Stimulated activated CD8-positive, alpha-beta memory T cell treated with anti-CD3 and anti-CD28 coated beads, Interleukin-4, amount 100 ng/mL, for 4 hours (primary cell): Measurements from ENCODE around the gene BAAT.
"Not testable (repeated sequence)": the region's sequence is repeated elsewhere in the genome, so short reads cannot be mapped to it uniquely, and the experiment has no call there.

ENCODE experiments used
- DNase-seq, 2 donors: peaks; one replicate each; pipeline ENCODE4 v3.0.0-alpha.2; 2020; ENCODE audit warnings: low read depth in 2 of 2, low spot score in 1 of 2

BAAT gene

DNA sequence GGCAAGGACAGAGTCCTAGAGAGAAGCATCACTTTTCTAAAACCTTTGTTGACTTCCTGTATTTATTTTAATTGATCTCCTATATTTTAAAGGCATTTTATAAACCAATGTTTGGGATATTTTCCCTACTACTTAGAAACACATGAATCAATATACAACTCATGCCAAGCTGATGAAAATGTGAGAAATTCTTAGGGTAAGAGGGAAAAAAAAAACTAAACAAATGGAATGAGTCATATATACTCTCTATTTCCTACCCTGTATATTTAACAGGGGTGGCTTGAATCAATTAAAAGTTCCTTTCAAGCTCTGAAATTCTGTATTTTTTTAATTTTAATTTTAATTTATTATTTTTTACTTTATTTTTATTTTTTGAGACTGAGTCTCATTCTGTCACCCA, 19.6 kb downstream of the BAAT start:
- DNase-seq, result no peak

DNA sequence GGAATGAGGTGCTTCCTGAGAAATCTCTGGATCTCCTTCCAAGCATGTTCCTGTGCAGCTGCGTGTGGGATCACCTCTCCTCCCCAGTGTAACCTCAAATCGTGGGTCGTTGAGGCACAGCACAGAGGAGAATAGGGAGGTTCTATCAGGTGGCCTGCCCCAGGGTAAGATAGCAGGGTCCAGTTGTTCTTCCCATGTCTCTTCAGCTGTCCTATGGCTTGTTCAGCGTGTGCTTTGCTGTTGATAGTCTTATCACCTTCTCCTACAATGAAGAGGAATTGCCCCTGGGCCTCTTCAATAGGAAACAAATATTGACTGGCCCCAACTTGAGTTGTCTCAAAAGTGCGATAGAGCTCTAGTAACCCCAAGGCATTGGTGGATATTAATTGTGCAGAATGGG, 22.4 kb downstream of the BAAT start:
- DNase-seq, result no peak

DNA sequence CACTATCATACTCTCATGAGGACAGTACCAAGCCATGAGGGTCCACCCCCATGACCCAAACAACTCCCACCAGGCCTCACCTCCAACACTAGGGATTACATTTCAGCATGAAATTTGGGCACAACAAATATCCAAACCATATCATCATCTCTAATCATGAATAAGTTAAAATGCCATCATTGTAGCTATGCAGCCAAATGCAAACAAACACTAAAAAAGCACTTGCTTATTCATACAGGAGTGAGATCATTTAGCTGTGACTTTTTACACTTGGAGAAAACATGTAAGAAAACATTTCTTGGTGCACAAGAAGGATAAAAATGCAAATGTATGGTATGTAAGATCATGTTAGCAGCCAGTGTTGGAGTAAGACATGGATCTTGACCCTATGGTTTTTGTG, 24.2 kb downstream of the BAAT start:
- DNase-seq, result no peak

DNA sequence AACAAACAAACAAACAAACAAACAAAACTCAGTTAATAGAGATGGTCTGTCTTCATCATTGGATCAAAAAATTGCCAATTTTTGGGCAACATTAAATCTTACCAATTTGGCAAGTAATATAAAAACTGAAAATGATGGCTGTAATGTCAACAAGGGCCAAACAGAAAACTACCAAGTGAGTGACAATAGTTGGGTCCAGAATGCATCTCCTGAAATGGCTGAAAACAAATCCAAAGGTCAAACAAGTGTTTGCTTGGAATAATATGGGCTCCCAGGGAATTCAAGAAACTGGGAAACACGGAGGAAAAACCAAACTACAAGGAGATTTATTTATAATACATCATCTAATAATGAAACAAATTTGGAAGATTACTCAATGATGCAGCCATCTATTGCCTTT, 25.1 kb downstream of the BAAT start:
- DNase-seq, result no peak

DNA sequence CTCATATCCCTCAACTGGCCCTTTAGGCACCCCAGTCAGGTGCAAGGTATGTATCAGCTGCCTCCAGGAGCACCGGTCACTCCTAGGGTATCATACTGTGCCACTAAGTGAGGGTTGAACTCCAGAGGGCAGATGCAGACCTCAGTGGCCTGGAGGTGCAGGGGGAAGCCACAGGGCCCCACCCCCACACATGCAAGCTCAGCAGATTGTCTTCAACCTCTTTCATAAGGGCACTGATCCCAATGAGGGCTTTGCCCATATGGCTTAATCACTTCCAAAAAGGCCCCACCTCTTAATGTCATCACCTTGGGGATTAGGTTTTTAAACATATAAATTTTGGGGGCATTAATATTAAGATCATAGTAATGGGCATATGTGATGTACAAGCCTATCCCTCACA, 28.2 kb downstream of the BAAT start:
- no peak for DNase-seq

DNA sequence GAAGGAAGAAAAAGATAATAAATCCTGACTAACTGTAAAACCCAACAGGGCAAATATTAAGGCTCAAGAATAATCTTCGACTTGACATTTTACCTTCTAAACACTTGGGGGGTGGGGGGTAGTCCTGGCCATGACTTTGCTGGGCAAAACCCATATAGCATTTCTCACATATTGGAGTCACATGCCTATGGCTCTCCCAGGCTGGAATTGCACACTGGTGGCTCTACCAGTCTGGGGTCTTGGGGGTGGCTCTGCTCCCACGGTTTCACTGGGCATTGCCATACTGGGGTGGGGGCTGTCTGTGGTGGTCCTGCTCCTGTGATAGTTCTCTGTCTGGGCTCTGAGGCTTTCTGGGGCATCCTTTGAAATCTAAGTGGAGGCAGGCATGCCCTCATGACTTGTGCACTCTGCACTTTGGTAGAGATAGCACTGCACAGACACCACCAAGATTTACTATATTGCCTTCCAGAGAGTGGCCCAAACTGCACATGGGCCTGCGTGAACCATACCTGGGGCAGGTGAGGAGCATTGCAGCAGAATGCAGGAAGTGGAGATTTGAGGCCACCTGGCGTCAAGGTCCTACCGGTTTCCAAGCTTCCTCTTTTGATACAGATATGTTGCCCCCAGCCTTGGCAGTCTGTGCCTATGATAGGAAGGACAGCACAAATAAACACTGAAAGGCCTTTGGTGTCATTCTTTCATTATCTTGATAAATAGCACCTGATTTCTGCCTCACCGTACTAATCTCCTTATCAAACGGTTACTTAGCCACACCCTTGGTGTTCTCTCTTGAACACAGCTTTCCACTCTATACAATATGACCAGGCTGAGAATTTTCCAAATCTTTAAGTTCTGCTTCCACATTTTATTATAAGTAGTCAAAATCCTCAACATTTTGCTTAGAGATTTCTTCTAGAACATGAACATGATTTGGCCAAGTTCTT, 29.8 kb downstream of the BAAT start:
- no peak for DNase-seq

DNA sequence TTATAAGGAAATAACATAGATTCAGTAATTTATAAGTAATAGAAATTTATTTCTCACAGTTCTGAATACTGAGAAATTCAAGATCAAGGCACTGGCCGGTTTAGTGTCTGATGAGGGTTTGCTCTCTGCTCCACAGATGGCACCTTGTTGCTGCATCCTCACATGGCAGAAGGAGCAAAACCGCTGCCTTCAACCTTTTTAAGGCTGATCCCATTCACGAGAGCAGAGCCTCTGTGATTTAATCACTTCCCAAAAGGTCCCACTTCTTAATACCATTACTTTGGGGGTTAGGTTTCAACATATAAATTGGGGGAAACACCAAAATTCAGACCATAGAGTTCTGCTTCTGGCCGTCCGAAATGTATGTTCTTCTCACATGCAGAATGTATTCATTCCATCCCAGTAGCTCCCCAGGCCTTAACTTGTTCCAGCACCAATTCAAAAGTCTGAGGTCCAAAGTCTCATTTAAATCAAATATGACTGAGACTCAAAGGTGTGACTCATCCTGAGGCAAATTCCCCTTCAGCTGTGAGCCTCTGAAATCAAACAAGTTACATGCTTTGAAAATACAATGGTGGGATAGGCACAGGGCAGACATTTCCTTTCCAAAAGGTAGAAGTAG, 30.6 kb downstream of the BAAT start:
- no peak for DNase-seq

DNA sequence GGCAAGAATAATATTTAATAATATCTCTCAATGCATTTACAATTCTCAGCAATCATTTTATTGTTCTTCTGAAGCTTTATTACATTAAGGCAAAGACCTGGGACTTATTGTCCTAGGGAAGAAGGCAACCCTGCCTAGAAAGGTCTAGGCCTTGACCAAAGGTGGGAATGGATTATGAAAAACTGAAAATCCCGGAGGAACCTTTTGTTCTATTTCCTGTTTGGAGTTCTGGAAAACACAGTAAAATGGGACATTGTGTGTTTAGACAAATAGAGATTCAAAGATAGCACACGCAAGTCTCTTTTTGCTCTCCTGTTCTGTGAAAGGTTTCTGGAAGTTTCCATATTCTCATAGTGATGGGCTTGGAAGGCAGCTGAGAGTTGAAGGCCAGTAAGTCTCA, 31.1 kb downstream of the BAAT start:
- no peak for DNase-seq

DNA sequence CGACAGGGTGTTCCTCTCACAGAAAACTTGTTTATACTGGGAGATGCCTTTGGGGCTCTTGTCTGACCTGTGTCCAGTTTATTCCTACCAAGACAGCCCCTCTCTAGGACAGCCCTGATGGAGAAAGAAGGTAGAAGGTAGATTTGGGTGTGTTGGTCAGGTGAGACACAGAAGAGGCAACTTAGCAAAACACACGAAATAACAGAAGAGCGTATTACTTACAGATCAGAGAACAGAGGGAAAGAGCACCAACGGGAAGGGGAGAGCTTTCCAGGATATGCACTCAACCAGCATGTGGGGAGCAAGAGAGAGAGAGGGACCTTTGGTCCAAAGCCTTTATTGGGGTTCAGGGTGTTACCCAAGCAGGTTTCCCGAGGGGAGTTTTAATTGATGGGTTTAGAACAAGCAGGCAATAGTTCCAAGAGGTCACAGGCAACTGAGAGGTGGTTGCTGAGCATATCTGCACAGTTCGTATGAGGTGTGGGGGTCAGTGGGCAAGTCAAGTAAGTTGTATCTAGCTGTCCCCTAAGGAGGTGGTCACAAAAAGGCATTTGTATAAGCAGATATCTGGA, 31.8 kb downstream of the BAAT start:
- DNase-seq, result no peak

DNA sequence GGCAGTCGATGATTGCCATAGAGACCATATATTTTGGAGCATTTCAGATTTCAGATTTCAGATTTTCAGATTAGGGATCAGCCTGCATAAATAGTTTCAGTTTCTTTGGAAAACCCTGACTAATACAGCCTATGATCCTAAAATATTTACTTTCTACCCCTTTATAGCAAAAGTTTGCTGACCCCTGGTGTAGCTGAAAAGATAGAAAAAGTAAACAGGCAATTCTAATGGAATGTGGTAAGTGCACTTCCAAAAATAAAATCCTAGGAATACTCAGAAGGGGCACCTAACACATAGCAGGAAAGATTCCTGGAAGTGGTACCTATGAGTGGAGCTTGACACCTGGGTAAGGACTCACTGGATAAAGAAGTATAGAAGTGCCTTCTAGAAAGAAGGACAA, 34.5 kb downstream of the BAAT start:
- DNase-seq, result no peak

DNA sequence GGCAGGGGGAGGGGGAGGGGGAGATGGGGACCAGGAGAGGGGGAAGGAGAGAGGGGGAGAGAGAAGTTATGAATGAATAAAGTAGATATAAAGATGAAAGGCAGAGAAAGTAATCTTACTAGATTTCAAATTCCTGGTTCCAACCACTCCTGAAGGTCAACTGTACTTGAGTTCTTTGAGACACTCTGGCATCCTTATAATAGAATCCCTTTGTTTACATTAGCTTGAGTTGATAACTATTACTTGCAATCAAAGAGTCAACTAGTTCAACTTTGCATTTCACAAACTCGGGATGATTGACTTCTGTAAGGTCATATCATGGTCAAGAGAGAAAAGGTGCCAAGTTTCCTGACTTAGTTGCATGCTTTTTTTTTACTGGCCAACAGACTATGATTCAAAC, 42.2 kb downstream of the BAAT start:
- no peak for DNase-seq

DNA sequence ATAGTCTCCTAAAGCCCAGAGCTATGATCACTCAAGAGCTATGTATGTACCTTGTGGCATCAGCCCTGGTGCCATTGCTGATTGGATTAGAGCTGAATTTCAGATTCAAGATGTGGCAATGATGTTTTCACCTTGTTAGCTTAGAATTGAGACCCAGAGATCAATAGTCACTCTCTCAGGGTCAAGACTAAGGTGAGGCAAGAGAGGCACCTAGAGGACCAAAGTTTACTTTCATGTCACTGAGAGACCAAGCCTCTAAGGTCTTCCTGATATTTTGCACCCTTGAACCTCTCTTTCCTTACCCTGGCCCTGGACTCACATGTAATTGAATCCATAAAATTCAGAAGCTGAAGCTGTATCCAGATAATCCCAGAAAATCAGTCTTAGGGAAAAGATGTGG, 42.8 kb downstream of the BAAT start:
- DNase-seq, result no peak

DNA sequence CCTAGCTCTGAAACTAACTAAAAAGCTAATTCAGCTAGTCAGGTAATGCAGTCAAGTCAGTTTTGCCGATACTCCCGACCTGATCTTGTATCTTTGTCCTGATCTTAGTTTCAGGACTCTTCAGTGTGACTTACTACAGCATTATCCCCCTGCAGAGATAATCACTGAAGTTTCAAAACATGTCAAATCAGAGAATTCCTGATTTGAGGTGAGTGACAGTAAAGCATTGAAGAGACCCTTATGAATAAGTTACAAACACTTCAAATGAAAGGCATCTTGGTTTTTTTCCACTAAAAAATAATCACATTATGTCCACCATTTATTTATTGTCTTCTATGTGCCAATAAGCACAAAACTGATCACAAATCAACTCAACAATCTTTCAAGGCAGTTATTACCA, 47.6 kb downstream of the BAAT start:
- DNase-seq, result no peak

DNA sequence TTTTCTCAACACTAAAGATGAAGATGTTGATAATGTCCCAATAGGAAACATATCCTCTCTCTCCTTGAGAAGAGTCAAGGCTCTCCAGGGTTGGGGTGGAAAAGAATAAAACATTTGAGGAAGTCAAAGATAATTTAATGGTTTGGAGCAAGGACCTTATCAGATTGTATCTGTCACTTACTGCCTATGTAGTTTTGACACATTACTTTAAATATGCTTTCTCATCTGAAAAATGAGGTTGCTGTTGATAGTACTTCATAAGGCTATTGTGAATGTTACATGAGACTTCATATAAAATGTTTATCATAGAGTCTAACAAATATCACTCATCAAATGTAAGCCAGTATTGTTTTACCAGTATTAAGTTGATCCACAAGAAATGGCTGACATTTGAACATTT, 48.7 kb downstream of the BAAT start:
- no peak for DNase-seq

DNA sequence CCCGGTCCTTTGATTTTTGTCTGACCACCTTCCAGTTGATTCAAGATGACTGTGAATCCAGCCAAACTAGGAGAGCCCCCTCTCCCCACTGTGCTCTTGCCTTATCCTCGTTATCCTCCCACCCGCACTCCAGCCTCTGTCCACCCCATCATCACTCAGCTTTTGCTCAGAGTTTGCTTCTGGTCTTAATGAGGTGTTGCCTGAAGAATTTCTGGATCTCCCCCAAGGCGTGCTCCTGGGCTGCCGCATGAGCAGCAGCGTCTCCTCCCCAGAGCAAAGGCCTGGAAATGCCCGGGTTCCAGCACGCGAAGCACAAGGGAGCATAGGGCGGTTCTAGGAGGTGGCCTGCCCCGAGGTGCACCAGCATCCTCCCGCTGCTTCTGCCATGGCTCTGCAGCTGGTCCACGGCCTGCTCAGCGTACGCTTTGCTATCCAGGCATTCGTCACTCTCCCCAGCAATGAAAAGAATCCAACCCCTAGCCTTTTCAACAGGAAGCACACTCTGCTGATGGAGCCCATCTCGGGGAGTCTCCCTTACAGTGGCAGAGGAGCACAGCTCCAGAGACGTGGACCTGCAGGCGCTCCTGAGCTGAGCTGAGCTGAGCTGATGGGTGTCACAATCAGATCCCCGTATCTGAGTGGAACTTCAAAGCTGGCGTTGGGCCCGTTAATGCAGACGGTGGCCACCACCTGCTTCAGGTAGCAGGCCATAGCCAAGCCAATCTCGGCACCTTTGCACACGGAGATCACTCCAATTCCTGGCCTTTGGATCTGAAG, 50.7 kb downstream of the BAAT start:
- DNase-seq, result no peak

DNA sequence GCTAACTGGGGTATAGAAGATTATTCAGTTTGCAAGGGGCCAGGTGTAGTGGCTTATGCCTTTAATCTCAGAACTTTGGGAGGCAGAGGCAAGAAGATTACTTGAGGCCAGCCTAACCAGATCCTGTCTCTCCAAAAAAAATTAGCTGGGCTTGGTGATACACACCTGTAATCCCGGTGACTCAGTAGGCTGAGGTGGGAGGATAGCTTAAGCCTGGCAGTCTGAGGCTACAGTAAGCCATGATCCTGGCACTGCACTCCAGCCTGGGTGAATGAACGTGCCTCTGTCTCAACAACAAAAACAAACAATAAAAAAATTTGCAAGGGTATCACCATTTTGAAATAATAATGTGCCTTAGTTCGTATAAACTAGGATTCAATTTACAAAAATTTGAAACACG, 51.3 kb downstream of the BAAT start:
- no peak for DNase-seq

DNA sequence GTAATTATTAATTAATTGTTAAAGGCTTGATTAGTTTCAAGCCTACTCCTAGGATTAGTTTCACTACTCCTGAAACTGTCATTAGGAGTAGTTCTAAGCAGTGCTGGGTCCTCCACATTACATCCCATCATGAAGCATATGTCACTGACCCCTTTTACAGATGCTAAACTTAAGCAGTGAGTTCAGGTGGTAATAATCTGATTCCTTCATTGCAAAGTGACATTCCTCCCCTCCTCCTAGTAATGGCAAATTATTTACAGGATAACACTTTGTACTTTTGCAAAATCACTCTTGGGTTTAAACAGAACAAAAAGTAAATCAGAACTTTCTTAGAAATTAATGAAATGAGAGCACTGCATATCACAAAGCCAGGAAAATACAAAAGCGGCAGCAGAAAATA, 52.4 kb downstream of the BAAT start:
- no peak for DNase-seq

DNA sequence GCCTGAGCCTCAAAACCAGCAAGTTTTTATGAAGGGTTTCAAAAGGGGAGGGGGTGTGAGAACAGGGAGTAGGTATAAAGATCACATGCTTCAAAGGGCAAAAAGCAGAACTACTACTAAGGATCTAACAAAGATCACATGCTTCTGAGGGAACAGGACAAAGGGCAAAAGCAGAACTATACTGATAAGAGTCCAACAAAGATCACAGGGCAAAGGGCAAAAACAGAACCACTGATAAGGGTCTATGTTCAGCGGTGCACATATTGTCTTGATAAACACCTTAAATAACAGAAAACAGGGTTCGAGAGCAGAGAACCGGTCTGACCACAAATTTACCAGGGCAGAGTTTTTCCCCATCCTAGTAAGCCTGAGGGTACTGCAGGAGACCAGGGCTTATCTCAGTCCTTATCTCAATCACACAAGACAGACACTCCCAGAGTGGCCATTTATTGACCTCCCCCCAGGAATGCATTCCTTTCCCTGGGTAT, 57.3 kb downstream of the BAAT start:
- not testable (repeated sequence) for DNase-seq

DNA sequence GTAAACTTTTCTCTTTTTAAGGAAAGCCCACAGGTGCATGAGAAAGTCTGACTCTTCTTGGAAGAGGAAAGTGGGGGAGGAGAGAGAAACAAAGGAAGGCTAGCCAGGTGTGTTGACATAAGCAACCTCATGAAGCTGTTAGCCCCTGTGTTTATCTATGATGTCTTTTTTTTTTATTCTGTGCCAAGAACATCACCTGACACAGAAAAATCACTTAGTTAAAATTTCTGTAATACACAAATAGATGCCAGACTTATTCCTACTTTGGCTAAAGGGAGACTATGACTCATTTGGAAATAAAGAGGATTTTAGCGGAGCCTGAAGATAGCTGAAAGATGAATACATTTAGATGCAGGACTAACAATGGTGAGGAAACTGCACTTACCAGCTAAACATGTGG, 58.3 kb downstream of the BAAT start:
- DNase-seq, result no peak

DNA sequence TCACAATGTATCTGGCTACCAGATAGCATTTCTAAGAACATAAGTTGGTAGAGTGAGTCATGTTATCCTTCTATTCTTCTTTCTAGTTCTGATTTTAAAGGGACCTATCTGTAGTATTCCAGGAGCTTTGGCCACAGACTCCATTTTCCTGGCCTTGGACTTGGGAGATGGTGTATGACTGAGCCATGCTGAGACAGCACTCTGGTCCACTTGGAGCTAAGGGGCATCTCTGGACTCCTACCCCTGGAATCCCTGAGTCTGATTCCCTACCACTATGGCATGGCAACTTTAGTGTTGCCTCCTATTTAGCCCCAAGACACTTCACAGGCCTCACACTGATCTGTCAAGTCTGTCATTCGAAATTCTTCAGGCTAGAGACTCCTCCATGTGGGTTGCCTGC, 58.8 kb downstream of the BAAT start:
- no peak for DNase-seq

DNA sequence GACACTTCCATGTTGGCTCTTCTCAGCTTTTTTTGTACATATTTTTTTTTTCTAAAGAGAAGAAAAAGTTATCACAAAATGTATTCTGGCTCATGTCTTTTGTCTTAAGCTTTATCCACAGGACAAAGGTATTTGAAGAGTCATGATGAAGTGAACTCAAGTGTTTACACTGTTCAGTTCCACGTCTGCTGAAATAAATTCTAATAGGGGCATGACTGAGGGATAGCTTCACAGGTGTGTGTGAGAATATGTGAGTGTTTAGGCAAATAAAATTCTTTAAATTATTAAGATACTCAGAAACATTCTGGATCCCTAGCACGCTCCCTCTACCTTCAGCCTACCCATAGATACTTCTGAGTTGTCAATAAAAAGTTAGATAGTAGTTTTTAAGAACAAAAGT, 59.8 kb downstream of the BAAT start:
- no peak for DNase-seq
